Erythroblast (primary cell): ENCODE results near the gene LYSMD4.

Source experiments
- GATA1 ChIP-seq: IDR thresholded peaks from 2 replicates; pipeline ENCODE4 v1.6.1; 2011; ENCODE audit warnings: low read depth, mild to moderate bottlenecking, control low read depth, low read length, moderate library complexity
- POLR2A ChIP-seq: IDR thresholded peaks from 2 replicates; pipeline ENCODE4 v1.6.1; 2011; ENCODE audit warnings: mild to moderate bottlenecking, low read length

- no peak for TF ChIP-seq POLR2A
- TF ChIP-seq GATA1 = no peak
Observed at GRCh38 chr15:99732751-99733267, 428 bp downstream of the LYSMD4 start.
